Loucy (cell line): ENCODE data around the gene GAB2.
"Not testable (repeated sequence)": the region's sequence is repeated elsewhere in the genome, so short reads cannot be mapped to it uniquely, and the experiment has no call there.

Source experiments
- H2AFZ ChIP-seq: fragments of 200-600 bp; sonication (generic); 2 replicates; pipeline ENCODE4 v1.6.0; 2016; ENCODE audit warnings: antibody characterized with exemption, mild to moderate bottlenecking, low read length, moderate library complexity
- H3F3A ChIP-seq: fragments of 200-600 bp; 2 replicates; pipeline ENCODE4 v1.6.0; 2016; ENCODE audit warnings: antibody characterized with exemption, low read depth, mild to moderate bottlenecking
- H3K27me3 ChIP-seq: fragments of 200-600 bp; sonication (generic); 2 replicates; pipeline ENCODE4 v1.6.1; 2014; ENCODE audit warnings: low read length, mild to moderate bottlenecking; ENCODE audit not compliant: insufficient read depth, poor library complexity, severe bottlenecking
- H3K36me3 ChIP-seq: fragments of 200-600 bp; sonication (generic); 2 replicates; pipeline ENCODE4 v1.6.1; 2016; ENCODE audit warnings: low read length; ENCODE audit not compliant: insufficient read depth
- H3K4me1 ChIP-seq: fragments of 200-600 bp; sonication (generic); 2 replicates; pipeline ENCODE4 v1.5.1; 2014; ENCODE audit warnings: low read length, mild to moderate bottlenecking; ENCODE audit not compliant: insufficient read depth, poor library complexity, severe bottlenecking
- H3K4me2 ChIP-seq: fragments of 200-600 bp; sonication (generic); 2 replicates; pipeline ENCODE4 v1.6.0; 2014; ENCODE audit warnings: antibody characterized with exemption, low read length, low read depth, mild to moderate bottlenecking; ENCODE audit not compliant: poor library complexity, severe bottlenecking
- H3K4me3 ChIP-seq: fragments of 200-600 bp; sonication (generic); 2 replicates; pipeline ENCODE4 v1.5.1; 2014; ENCODE audit warnings: low read length, mild to moderate bottlenecking, mixed read lengths; ENCODE audit not compliant: poor library complexity, severe bottlenecking
- H3K79me2 ChIP-seq: fragments of 200-600 bp; sonication (generic); 2 replicates; pipeline ENCODE4 v1.6.1; 2014; ENCODE audit warnings: low read length; ENCODE audit not compliant: insufficient read depth
- H3K9ac ChIP-seq: fragments of 200-600 bp; sonication (generic); 2 replicates; pipeline ENCODE4 v1.6.0; 2014; ENCODE audit warnings: mild to moderate bottlenecking, low read depth, low read length, moderate library complexity; ENCODE audit not compliant: poor library complexity, severe bottlenecking
- H3K9me2 ChIP-seq: fragments of 200-600 bp; sonication (generic); replicated peaks from 2 replicates; pipeline ENCODE4 v1.6.1; 2016; ENCODE audit warnings: low read depth, low read length, mixed read lengths
- H3K9me3 ChIP-seq: fragments of 200-600 bp; sonication (generic); 2 replicates; pipeline ENCODE4 v1.6.1; 2014; ENCODE audit warnings: mild to moderate bottlenecking, antibody characterized with exemption, low read length, low read depth; ENCODE audit not compliant: insufficient read depth
- H4K20me1 ChIP-seq: fragments of 200-600 bp; sonication (generic); 2 replicates; pipeline ENCODE4 v1.6.0; 2014; ENCODE audit warnings: antibody characterized with exemption, low read length, mild to moderate bottlenecking; ENCODE audit not compliant: insufficient read depth, poor library complexity, severe bottlenecking
- CTCF ChIP-seq: fragments of 200-600 bp; sonication (generic); conservative IDR thresholded peaks from 2 replicates; pipeline ENCODE4 v1.5.1; 2014; ENCODE audit warnings: mild to moderate bottlenecking, antibody characterized with exemption, low read length
- EZH2phosphoT487 ChIP-seq: fragments of 200-600 bp; IDR thresholded peaks from 2 replicates; pipeline ENCODE4 v1.6.1; 2018; ENCODE audit warnings: antibody characterized with exemption, mild to moderate bottlenecking, moderate library complexity, borderline replicate concordance

GAB2 gene

GRCh38 chr11:78355742-78356141 is 61.9 kb downstream of the GAB2 start:
- not testable (repeated sequence) for H3K4me2 ChIP-seq, H3K27me3 ChIP-seq, H3K36me3 ChIP-seq, H3F3A ChIP-seq, H3K4me1 ChIP-seq, H3K9me2 ChIP-seq, H3K4me3 ChIP-seq, H3K9ac ChIP-seq, H4K20me1 ChIP-seq, H2AFZ ChIP-seq, H3K9me3 ChIP-seq, H3K79me2 ChIP-seq

- H3K79me2 ChIP-seq: no peaks in the 10 kb centered on the region
- TF ChIP-seq CTCF (no peak), EZH2phosphoT487 (no peak)
- H2AFZ ChIP-seq: no peak overlapping the region
- peaks cover 5% of the 10 kb centered on the region for H3K4me1 ChIP-seq
- H3F3A ChIP-seq: no peaks in the 10 kb centered on the region
- H3K4me3 ChIP-seq: no peak overlapping the region
- H3K27me3 ChIP-seq: no peaks in the 10 kb centered on the region
- H3K9me2 ChIP-seq: no peaks in the 10 kb centered on the region
- H3K9me3 ChIP-seq: no peaks in the 10 kb centered on the region; the same call in 1 of the 2 replicates
- no peak overlapping the region for H3K9ac ChIP-seq
- H3K4me2 ChIP-seq: no peak overlapping the region
- no peaks in the 10 kb centered on the region for H3K36me3 ChIP-seq
- no peaks in the 10 kb centered on the region for H4K20me1 ChIP-seq
Measured at GRCh38 chr11:78355309-78355705, 62.3 kb downstream of the GAB2 start.

DNA sequence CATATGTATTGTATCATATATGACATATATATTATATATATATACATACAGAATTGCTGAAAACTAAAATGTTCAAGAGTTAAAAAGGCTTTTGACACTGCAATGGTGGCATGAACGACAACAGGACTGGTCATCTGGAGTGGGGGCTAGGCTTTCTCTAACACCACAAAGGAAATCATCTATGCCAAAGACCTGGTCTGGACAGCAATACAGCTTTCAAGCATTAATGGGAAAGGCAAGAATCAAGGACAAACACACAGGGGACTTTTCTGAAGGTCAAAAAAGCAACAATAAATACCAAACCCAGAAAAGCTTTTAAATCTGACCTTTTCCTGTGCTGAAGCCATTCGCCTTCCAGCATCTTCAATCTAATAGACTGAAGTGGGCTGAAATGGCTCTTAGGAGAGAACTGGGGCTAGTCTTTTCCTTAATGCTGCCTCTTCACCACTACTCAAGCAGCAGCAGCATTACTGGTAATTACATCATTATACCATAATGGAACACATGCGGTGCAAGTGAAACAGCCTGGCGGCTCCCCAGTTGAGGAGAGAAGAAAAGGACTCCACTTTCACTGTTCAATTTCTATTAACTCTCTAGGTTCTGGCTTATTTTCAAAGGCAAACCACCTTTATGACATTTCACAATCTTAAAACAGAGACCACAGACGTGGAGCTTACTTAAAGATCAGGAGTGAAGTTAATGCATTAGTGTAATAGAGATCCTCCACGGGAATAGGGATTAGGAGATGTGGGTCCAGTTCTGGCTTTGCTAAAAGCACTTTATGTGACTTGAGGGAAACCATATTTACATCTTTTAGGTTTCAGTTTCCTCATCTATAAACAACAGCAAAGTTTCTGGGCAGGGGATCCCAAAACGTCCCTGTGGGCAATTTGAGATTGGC is 63.0 kb downstream of the GAB2 start:
- Histone ChIP-seq H4K20me1 (no peaks in the 10 kb centered on the region), H3K27me3 (no peaks in the 10 kb centered on the region), H3K4me3 (no peak overlapping the region), H3K4me1 (peaks cover 5% of the 10 kb centered on the region), H2AFZ (no peak overlapping the region), H3K4me2 (no peak overlapping the region), H3K36me3 (no peaks in the 10 kb centered on the region), H3K79me2 (no peaks in the 10 kb centered on the region), H3F3A (no peaks in the 10 kb centered on the region), H3K9me3 (no peaks in the 10 kb centered on the region; the same call in 1 of the 2 replicates), H3K9ac (no peak overlapping the region), H3K9me2 (no peaks in the 10 kb centered on the region)
- TF ChIP-seq EZH2phosphoT487: no peak
- no peak for TF ChIP-seq CTCF
